IMR-90 (cell line): ENCODE data around the gene SLC9A5. TPM values are rescaled to one million over a fixed set of nuclear protein-coding genes. Genes with fewer than 3 reads are reported as not detected.

ENCODE experiments used
- ATAC-seq: fragments of 200-7000 bp; cut with Tn5 transposase; 2 replicates; pipeline ENCODE4 v1.9.1; 2020; ENCODE audit warnings: low read depth, mild to moderate bottlenecking, moderate library complexity
- BruUV-seq: library from RNA; stranded (reverse); fragments of 400-500 nt; replicated peaks from 2 replicates; lab custom pipeline; 2021; lab: Mats Ljungman, UMichigan
- CTCF ChIA-PET: fragments of 300-600 bp; formaldehyde crosslinking; extraction: SDS; loops from one replicate; lab custom pipeline; 2021; ENCODE audit warnings: antibody characterized with exemption; lab: Yijun Ruan, JAX
- POLR2A ChIA-PET: fragments of 300-600 bp; sonication (Branson Sonifier 250); formaldehyde crosslinking; loops from one replicate; lab custom pipeline; 2022; ENCODE audit warnings: antibody characterized with exemption; ENCODE audit not compliant: unreplicated experiment; lab: Charles Lee
- DNase-seq: peaks from one replicate; pipeline ENCODE4 v3.0.0; 2013
- H2AFZ ChIP-seq: replicated peaks from 2 replicates; pipeline ENCODE3; 2013; ENCODE audit warnings: low read length, mild to moderate bottlenecking; ENCODE audit not compliant: poor library complexity
- H2AK5ac ChIP-seq: 2 replicates; pipeline ENCODE4 v1.6.1; 2013; ENCODE audit warnings: low read depth, low read length, inconsistent platforms
- H2AK9ac ChIP-seq: replicated peaks from 2 replicates; pipeline ENCODE3; 2013; ENCODE audit warnings: mild to moderate bottlenecking, low read depth, low read length, moderate library complexity; ENCODE audit not compliant: poor library complexity
- H2BK120ac ChIP-seq: 2 replicates; pipeline ENCODE4 v1.6.1; 2013; ENCODE audit warnings: low read depth, low read length, inconsistent platforms
- H2BK15ac ChIP-seq: 3 replicates; pipeline ENCODE4 v1.6.1; 2013; ENCODE audit warnings: low read depth, low read length, inconsistent platforms
- H2BK20ac ChIP-seq: 2 replicates; pipeline ENCODE4 v1.6.1; 2013; ENCODE audit warnings: low read depth, mild to moderate bottlenecking, inconsistent platforms, low read length, moderate library complexity
- H2BK5ac ChIP-seq: 2 replicates; pipeline ENCODE4 v1.6.1; 2013; ENCODE audit warnings: mild to moderate bottlenecking, low read depth, low read length, inconsistent platforms; ENCODE audit not compliant: poor library complexity, severe bottlenecking
- H3K14ac ChIP-seq: replicated peaks from 2 replicates; pipeline ENCODE4 v1.6.1; 2013; ENCODE audit warnings: low read depth, low read length, inconsistent platforms
- H3K18ac ChIP-seq: 2 replicates; pipeline ENCODE4 v1.6.1; 2013; ENCODE audit warnings: low read depth, low read length, control low read depth
- H3K23ac ChIP-seq: 2 replicates; pipeline ENCODE4 v1.6.1; 2013; ENCODE audit warnings: low read depth, low read length, inconsistent platforms
- H3K27ac ChIP-seq: 2 replicates; pipeline ENCODE4 v1.5.1; 2013; ENCODE audit warnings: mild to moderate bottlenecking, control low read depth, low read length; ENCODE audit not compliant: insufficient read depth
- H3K27me3 ChIP-seq: 2 replicates; pipeline ENCODE4 v1.6.1; 2013; ENCODE audit warnings: low read length; ENCODE audit not compliant: control insufficient read depth, insufficient read depth
- H3K36me3 ChIP-seq: 2 replicates; pipeline ENCODE4 v1.6.1; 2013; ENCODE audit warnings: low read length, mixed read lengths; ENCODE audit not compliant: control insufficient read depth, insufficient read depth
- H3K4ac ChIP-seq: 2 replicates; pipeline ENCODE4 v1.6.1; 2013; ENCODE audit warnings: low read depth, low read length, inconsistent platforms
- H3K4me1 ChIP-seq: 2 replicates; pipeline ENCODE4 v1.6.1; 2013; ENCODE audit warnings: low read length, mixed read lengths; ENCODE audit not compliant: control insufficient read depth, insufficient read depth
- H3K4me2 ChIP-seq: 2 replicates; pipeline ENCODE4 v1.6.1; 2013; ENCODE audit warnings: low read depth, mild to moderate bottlenecking, control low read depth, low read length, moderate library complexity
- H3K4me3 ChIP-seq: 2 replicates; pipeline ENCODE4 v1.5.1; 2013; ENCODE audit warnings: low read depth, mild to moderate bottlenecking, control low read depth, low read length, moderate library complexity; ENCODE audit not compliant: insufficient read depth
- H3K56ac ChIP-seq: 2 replicates; pipeline ENCODE4 v1.6.1; 2013; ENCODE audit warnings: low read length, inconsistent platforms; ENCODE audit not compliant: insufficient read depth; ENCODE audit errors: extremely low read depth
- H3K79me1 ChIP-seq, 2 experiments: 2 replicates each; pipeline ENCODE4 v1.6.1; 2013; ENCODE audit warnings: low read length in 2 of 2, inconsistent platforms in 1 of 2, low read depth in 1 of 2
- H3K9ac ChIP-seq: 2 replicates; pipeline ENCODE4 v1.6.1; 2013; ENCODE audit warnings: low read depth, low read length, control low read depth
- H3K9me1 ChIP-seq: 2 replicates; pipeline ENCODE4 v1.6.1; 2013; ENCODE audit warnings: low read length, inconsistent platforms; ENCODE audit not compliant: insufficient read depth
- H3K9me3 ChIP-seq: 2 replicates; pipeline ENCODE4 v1.6.1; 2013; ENCODE audit warnings: low read length; ENCODE audit not compliant: control insufficient read depth, insufficient read depth
- H4K20me1 ChIP-seq: 2 replicates; pipeline ENCODE4 v1.6.1; 2013; ENCODE audit warnings: low read length, inconsistent platforms; ENCODE audit not compliant: insufficient read depth
- H4K5ac ChIP-seq: 2 replicates; pipeline ENCODE4 v1.6.1; 2013; ENCODE audit warnings: mild to moderate bottlenecking, low read depth, low read length, control low read depth
- H4K8ac ChIP-seq, 2 experiments: 2 replicates each; pipeline ENCODE4 v1.6.1; 2013; ENCODE audit warnings: low read depth in 2 of 2, low read length in 2 of 2, control low read depth in 1 of 2, inconsistent platforms in 1 of 2
- H4K91ac ChIP-seq: 2 replicates; pipeline ENCODE4 v1.6.1; 2013; ENCODE audit warnings: low read depth, low read length, inconsistent platforms; ENCODE audit not compliant: insufficient read depth
- BHLHE40 ChIP-seq: fragments of 150-350 bp; IDR thresholded peaks from 2 replicates; pipeline ENCODE4 v1.6.1; 2016; ENCODE audit warnings: mild to moderate bottlenecking, low read depth, low read length
- CHD1 ChIP-seq: IDR thresholded peaks from 2 replicates; pipeline ENCODE4 v1.6.1; 2012; ENCODE audit warnings: low read depth, low read length, improper control_type of control experiment
- CTCF ChIP-seq: conservative IDR thresholded peaks from 2 replicates; pipeline ENCODE4 v1.5.1; 2012; ENCODE audit warnings: mild to moderate bottlenecking, low read depth, low read length, improper control_type of control experiment
- ELK1 ChIP-seq: fragments of 150-350 bp; IDR thresholded peaks from 2 replicates; pipeline ENCODE4 v1.6.1; 2016; ENCODE audit warnings: low read depth, mild to moderate bottlenecking, low read length, moderate library complexity, borderline replicate concordance
- FOS ChIP-seq: fragments of 150-350 bp; IDR thresholded peaks from 2 replicates; pipeline ENCODE4 v1.6.1; 2016; ENCODE audit warnings: low read depth, low read length
- MAZ ChIP-seq: IDR thresholded peaks from 2 replicates; pipeline ENCODE4 v1.6.1; 2012; ENCODE audit warnings: low read depth, mild to moderate bottlenecking, low read length, improper control_type of control experiment, moderate library complexity, borderline replicate concordance
- MXI1 ChIP-seq: IDR thresholded peaks from 2 replicates; pipeline ENCODE4 v1.6.1; 2012; ENCODE audit warnings: low read depth, mild to moderate bottlenecking, low read length, moderate library complexity, borderline replicate concordance
- NFE2L2 ChIP-seq: fragments of 150-350 bp; IDR thresholded peaks from 2 replicates; pipeline ENCODE4 v1.6.1; 2016; ENCODE audit warnings: low read depth, mild to moderate bottlenecking, low read length
- POLR2A ChIP-seq: IDR thresholded peaks from 2 replicates; pipeline ENCODE4 v1.6.1; 2012; ENCODE audit warnings: mild to moderate bottlenecking, low read depth, low read length
- RAD21 ChIP-seq: IDR thresholded peaks from 2 replicates; pipeline ENCODE4 v1.6.1; 2012; ENCODE audit warnings: low read length, improper control_type of control experiment
- RCOR1 ChIP-seq: IDR thresholded peaks from 2 replicates; pipeline ENCODE4 v1.6.1; 2012; ENCODE audit warnings: mild to moderate bottlenecking, low read length, improper control_type of control experiment; ENCODE audit not compliant: insufficient replicate concordance
- RFX5 ChIP-seq: IDR thresholded peaks from 2 replicates; pipeline ENCODE4 v1.8.0; 2012; ENCODE audit warnings: low read depth, mild to moderate bottlenecking, low read length, moderate library complexity
- USF2 ChIP-seq: fragments of 150-350 bp; IDR thresholded peaks from 2 replicates; pipeline ENCODE4 v1.6.1; 2017; ENCODE audit warnings: mild to moderate bottlenecking, antibody characterized with exemption, low read length, low read depth
- WGBS, 2 experiments: methylation state at CpG; one replicate each; pipeline versions ENCODE4 v1.1.5 to v1.1.7; 2013; ENCODE audit warnings: missing lambda C conversion rate in 2 of 2; ENCODE audit not compliant: insufficient read length in 1 of 2; ENCODE audit errors: extremely low coverage in 2 of 2; 5-methylcytosine and 5-hydroxymethylcytosine counted together
- dilution Hi-C: fragments of 300-500 bp; cut with HindIII; formaldehyde crosslinking; loops from one replicate; pipeline ENCODE4 v1.14.3; 2018; ENCODE audit warnings: low sequenced_read_pairs; ENCODE audit not compliant: unreplicated experiment
- in situ Hi-C: fragments of 300-500 bp; cut with MboI; formaldehyde crosslinking; loops from 3 replicates; pipeline ENCODE4 v1.14.3; 2019; ENCODE audit warnings: low sequenced_read_pairs, inconsistent platforms, mixed read lengths
- intact Hi-C: fragments of 100-400 bp; cut with micrococcal nuclease; formaldehyde crosslinking; loops from 2 replicates; pipeline ENCODE4 v1.10.0; 2022
- polyA plus RNA-seq, 3 experiments: library from polyadenylated mRNA; depleted of rRNA; stranded (reverse); fragments of >200 nt; gene quantifications; 2 replicates each; pipeline ENCODE4 v1.2.3, GENCODE V29; 2012; ENCODE audit warnings: low replicate concordance in 1 of 3
- total RNA-seq: library from RNA; depleted of rRNA; stranded (reverse); fragments of >200 nt; gene quantifications from 2 replicates; pipeline ENCODE4 v1.2.3, GENCODE V29; 2012

Gene SLC9A5
- total and polyA plus RNA-seq, 2 of the 4 experiments (the other 2 are of a cell fraction), result 1.8 to 5.7 TPM

DNA sequence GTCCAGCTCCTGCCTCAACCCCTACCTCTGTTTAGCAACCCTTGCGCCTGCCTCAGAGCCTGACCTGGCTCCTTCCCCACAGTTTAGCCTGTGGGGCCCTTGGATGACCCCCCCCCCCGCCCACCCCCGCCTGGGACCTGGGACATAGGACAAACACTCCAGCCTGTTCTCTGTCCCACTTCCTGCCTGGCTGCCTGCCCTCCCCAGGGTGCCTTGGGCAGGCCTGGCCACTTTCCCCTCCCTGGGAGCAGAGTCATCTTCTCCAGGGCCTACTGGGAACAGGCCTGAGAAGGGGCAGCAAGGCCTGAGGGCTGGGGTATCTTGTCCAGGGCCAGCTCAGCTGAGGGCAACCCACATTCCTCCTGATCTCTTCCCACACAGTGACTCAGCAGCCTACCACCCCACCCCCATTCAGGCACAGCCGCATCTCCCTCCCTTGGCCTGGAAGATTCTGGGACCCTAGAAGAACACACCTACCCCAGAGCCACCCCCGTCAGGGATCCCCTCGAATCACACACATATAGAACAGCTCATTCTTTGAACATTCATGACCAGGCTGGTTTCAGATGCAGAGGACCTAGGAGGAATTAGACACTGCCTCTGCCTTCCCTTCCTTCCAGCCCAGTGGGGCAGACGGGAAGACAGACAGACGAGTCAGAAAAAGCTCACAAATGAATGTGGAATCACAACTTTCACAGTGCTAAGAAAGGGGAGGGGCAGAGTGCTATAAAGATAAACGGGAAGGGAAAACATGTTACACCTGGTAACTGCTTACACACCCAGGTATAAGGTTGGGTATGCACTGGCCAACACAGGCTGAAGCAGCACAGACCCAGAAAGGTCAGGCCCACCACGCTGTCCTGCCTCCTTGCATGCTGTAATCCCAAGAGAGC, 7.5 kb upstream of the SLC9A5 start:
- peak overlapping the region; percentile 80 for H2AK9ac ChIP-seq
- peak overlapping the region; percentile 98 for H3K4ac ChIP-seq
- H3K9ac ChIP-seq, result peak overlapping the region; percentile 62
- H3K18ac ChIP-seq, result peak overlapping the region; percentile 86
- ATAC-seq, result peak; percentile 59
- dilution Hi-C loops (no loop called here), intact Hi-C loops (no loop called here), in situ Hi-C loops (no loop called here)
- H4K5ac ChIP-seq, result peak overlapping the region; percentile 77
- H4K20me1 ChIP-seq, result no peaks in the 10 kb centered on the region; the same call in 1 of the 2 replicates
- H2BK15ac ChIP-seq, result peak overlapping the region; percentile 97
- H3K9me3 ChIP-seq, result no peaks in the 10 kb centered on the region
- H3K23ac ChIP-seq, result peak overlapping the region; percentile 98
- peak overlapping the region; percentile 44 to 94 for H4K8ac ChIP-seq
- H3K56ac ChIP-seq, result peak overlapping the region; percentile 89
- H3K14ac ChIP-seq, result peak overlapping the region; percentile 95
- ChIA-PET POLR2A (interaction anchor here (0.6 to 0.7 kb wide), 3 partner anchors 15 to 83 kb away, joined by 3 to 7 read pairs (median 5); partner anchors contain the start of gene TMEM208), CTCF (no interaction called here)
- peaks cover 42% of the 10 kb centered on the region for H3K9me1 ChIP-seq
- peak overlapping the region; percentile 93 for H2BK5ac ChIP-seq
- peak overlapping the region; percentile 91 for H2BK20ac ChIP-seq
- H3K4me3 ChIP-seq, result no peak overlapping the region
- H3K79me1 ChIP-seq, result peaks cover 34 to 81% of the 10 kb centered on the region in 2 experiments; a peak in 3 of 4 replicates
- H4K91ac ChIP-seq, result peak overlapping the region; percentile 95
- peaks cover 28% of the 10 kb centered on the region for H3K36me3 ChIP-seq
- H3K4me2 ChIP-seq, result peak overlapping the region; percentile 2; the same call in 1 of the 2 replicates
- peak overlapping the region; percentile 80 for H3K27ac ChIP-seq
- peak; percentile 92 for DNase-seq
- H3K4me1 ChIP-seq, result peaks cover 44% of the 10 kb centered on the region
- H3K27me3 ChIP-seq, result no peaks in the 10 kb centered on the region
- peak overlapping the region; percentile 99 for H2AK5ac ChIP-seq
- peak overlapping the region; percentile 78 for H2AFZ ChIP-seq
- BruUV-seq, result no TSS peak
- WGBS, 2 experiments, result 0% methylated on average over 1 of the region's 10 CpGs; no CpG with 5 or more reads in 1 of the 2 experiments
- peak overlapping the region; percentile 98 for H2BK120ac ChIP-seq
- TF ChIP-seq CTCF (no peak), ELK1 (no peak), CHD1 (no peak), NFE2L2 (peak; percentile 91), USF2 (no peak), MAZ (peak; percentile 77), MXI1 (no peak), FOS (peak; percentile 84), RAD21 (no peak), BHLHE40 (peak; percentile 53; the same call in 1 of the 2 replicates), RCOR1 (peak; percentile 44), RFX5 (no peak), POLR2A (peak; percentile 52; the same call in 1 of the 2 replicates)
